SIG-M5 treated with dmso at 0.1 percent for 504 hours (cell line): ENCODE results near the gene OBI1.

Experiments
- DNase-seq: peaks from one replicate; lab custom pipeline; 2025; ENCODE audit not compliant: unreplicated experiment; lab: John Stamatoyannopoulos, UW

Gene OBI1

GRCh38 chr13:78592584-78592983 lies 66.4 kb downstream of the OBI1 start:
- DNase-seq = no peak

GRCh38 chr13:78589206-78589605 lies 69.7 kb downstream of the OBI1 start:
- peak; percentile 30 for DNase-seq

GRCh38 chr13:78587395-78587794 lies 71.6 kb downstream of the OBI1 start:
- no peak for DNase-seq

- no peak for DNase-seq
Observed at GRCh38 chr13:78586706-78587105, 72.2 kb downstream of the OBI1 start.

- peak; percentile 42 for DNase-seq
Observed at GRCh38 chr13:78576261-78576660, 82.7 kb downstream of the OBI1 start.

- DNase-seq = no peak
Observed at GRCh38 chr13:78572459-78572858, 86.5 kb downstream of the OBI1 start.

GRCh38 chr13:78569029-78569428 lies 89.9 kb downstream of the OBI1 start:
- DNase-seq = no peak

GRCh38 chr13:78566631-78567030 lies 92.3 kb downstream of the OBI1 start:
- DNase-seq = no peak
